ENCODE measurements around the gene PPP1R14C.

- TF ChIP-seq EZH2 (IDR thresholded peaks at IDR 0.05; ENCODE audit: low read length, missing control alignments) (no peak), CTCF (conservative IDR thresholded peaks at IDR 0.05 in 1 of 2, IDR thresholded peaks at IDR 0.05 in 1 of 2; ENCODE audit: low read depth in 1 of 2, low read length in 2 of 2) (no peak)
Observed at GRCh38 chr6:150212778-150213177, 69.9 kb downstream of the PPP1R14C start.

Data from fibroblast of lung (primary cell).